Adrenal gland (tissue), 12 donors: Measurements from ENCODE around the gene GATC. TPM values are rescaled to one million over a fixed set of nuclear protein-coding genes. Genes with fewer than 3 reads are reported as not detected.

ENCODE experiments used
- DNase-seq, 7 donors: peaks; one replicate each; pipeline ENCODE4 v3.0.0-alpha.2; 2019 to 2020
- H3K27ac ChIP-seq, 5 donors: fragments of 200-600 bp; sonication (generic) in 4 of 5; 1 replicate in 3 of 5; 2 replicates in 2 of 5; pipeline versions ENCODE4 v1.5.1 to v1.8.0; 2016 to 2020; ENCODE audit warnings: mild to moderate bottlenecking in 1 of 5
- H3K27me3 ChIP-seq: fragments of 200-600 bp; 2 replicates; pipeline ENCODE4 v1.8.0; 2021
- H3K36me3 ChIP-seq, 2 donors: fragments of 200-600 bp; replicated peaks in 1 of 2; 1 replicate in 1 of 2; 2 replicates in 1 of 2; pipeline versions ENCODE4 v1.5.1 to v1.8.0; 2018 to 2022
- H3K4me1 ChIP-seq, 2 donors: fragments of 200-600 bp; replicated peaks in 1 of 2; 1 replicate in 1 of 2; 2 replicates in 1 of 2; pipeline versions ENCODE4 v1.5.1 to v1.8.0; 2018 to 2021
- H3K4me3 ChIP-seq, 4 donors: fragments of 200-600 bp; sonication (generic) in 3 of 4; one replicate each; pipeline ENCODE4 v1.5.1; 2016 to 2018
- H3K9me3 ChIP-seq, 3 donors: fragments of 200-600 bp; sonication (generic) in 1 of 3; replicated peaks in 1 of 3; 1 replicate in 2 of 3; 2 replicates in 1 of 3; pipeline versions ENCODE4 v1.5.1 to v1.8.0; 2016 to 2021
- POLR2A ChIP-seq, 2 donors: fragments of 450-650 bp; IDR thresholded peaks; one replicate each; pipeline ENCODE4 v1.6.1; 2017; ENCODE audit warnings: antibody characterized with exemption in 2 of 2, mild to moderate bottlenecking in 2 of 2, moderate library complexity in 1 of 2
- WGBS, 4 donors: extraction: QIAGEN DNeasy Blood & Tissue Kit in 2 of 4; methylation state at CpG; one replicate each; pipeline versions ENCODE4 v1.1.5 to v1.1.7; 2013 to 2017; 5-methylcytosine and 5-hydroxymethylcytosine counted together
- intact Hi-C, 2 donors: fragments of 100-400 bp; cut with DNase I; formaldehyde crosslinking; loops; one replicate each; pipeline versions ENCODE4 v1.14.1 to v1.15.0; 2022 to 2023
- polyA plus RNA-seq, 3 donors: library from polyadenylated mRNA; stranded (reverse); fragments of 200-250 nt in 2 of 3; fragments of 350-450 nt in 1 of 3; fragmentation: Illumina TruSeq in 1 of 3; extraction: RNeasy Lipid Tissue Mini Kit (QIAGEN cat#74804) in 1 of 3; gene quantifications; one replicate each; pipeline ENCODE4 v1.2.3, GENCODE V29; 2013 to 2014
- total RNA-seq, 9 donors: library from RNA; depleted of rRNA in 4 of 9; stranded (reverse); fragments of >200 nt in 4 of 9; fragments of 120-200 nt in 1 of 9; fragmentation: NEBNext Ultra II Directional in 1 of 9; extraction: Animal tissue kit (Norgen Biotek cat#: 25700) in 1 of 9; gene quantifications; one replicate each; pipeline versions ENCODE4 v1.1.0 to v1.2.4, GENCODE V29; 2013 to 2023
- TF ChIP-seq, protein P1 (sequence below), 6 experiments: fragments of 450-650 bp in 4 of 6; fragments of 200-600 bp in 2 of 6; sonication (generic) in 1 of 6; IDR thresholded peaks; 1 replicate in 5 of 6; 2 replicates in 1 of 6; pipeline versions ENCODE4 v1.5.1 to v1.8.0; 2016 to 2021; ENCODE audit warnings: antibody characterized with exemption in 6 of 6, mild to moderate bottlenecking in 2 of 6, moderate library complexity in 1 of 6
- donor health status: healthy with polysubstance abuse.
- donor health status: Bipolar disorder and iron deficiency.
- donor health status: DM: yes; HTN: yes; CAD: no.
- donor health status: DM: no; HTN: no; CAD: no.
- donor health status: DM: no; HTN: no; CAD: no.
- donor health status: DM: yes; HTN: yes; CAD: no.

The GATC gene
- total and polyA plus RNA-seq, 12 donors: 9.0 to 43.6 (median 30.2) TPM

GRCh38 chr12:120406553-120406952, 39.7 kb upstream of the GATC start:
- 92 to 100% (median 98%) methylated on average over 3 of the region's 3 CpGs for WGBS, 4 donors
- no peak overlapping the region for H3K27ac ChIP-seq
- no peak for DNase-seq
- intact Hi-C loops: no loop called here
- TF ChIP-seq POLR2A (IDR thresholded peaks at IDR 0.05): no peak
- TF ChIP-seq, protein P1, sequence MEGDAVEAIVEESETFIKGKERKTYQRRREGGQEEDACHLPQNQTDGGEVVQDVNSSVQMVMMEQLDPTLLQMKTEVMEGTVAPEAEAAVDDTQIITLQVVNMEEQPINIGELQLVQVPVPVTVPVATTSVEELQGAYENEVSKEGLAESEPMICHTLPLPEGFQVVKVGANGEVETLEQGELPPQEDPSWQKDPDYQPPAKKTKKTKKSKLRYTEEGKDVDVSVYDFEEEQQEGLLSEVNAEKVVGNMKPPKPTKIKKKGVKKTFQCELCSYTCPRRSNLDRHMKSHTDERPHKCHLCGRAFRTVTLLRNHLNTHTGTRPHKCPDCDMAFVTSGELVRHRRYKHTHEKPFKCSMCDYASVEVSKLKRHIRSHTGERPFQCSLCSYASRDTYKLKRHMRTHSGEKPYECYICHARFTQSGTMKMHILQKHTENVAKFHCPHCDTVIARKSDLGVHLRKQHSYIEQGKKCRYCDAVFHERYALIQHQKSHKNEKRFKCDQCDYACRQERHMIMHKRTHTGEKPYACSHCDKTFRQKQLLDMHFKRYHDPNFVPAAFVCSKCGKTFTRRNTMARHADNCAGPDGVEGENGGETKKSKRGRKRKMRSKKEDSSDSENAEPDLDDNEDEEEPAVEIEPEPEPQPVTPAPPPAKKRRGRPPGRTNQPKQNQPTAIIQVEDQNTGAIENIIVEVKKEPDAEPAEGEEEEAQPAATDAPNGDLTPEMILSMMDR (IDR thresholded peaks at IDR 0.05): no peak
- no peaks in the 10 kb centered on the region for H3K27me3 ChIP-seq
- H3K4me1 ChIP-seq: no peaks in the 10 kb centered on the region
- no peaks in the 10 kb centered on the region for H3K9me3 ChIP-seq
- no peaks in the 10 kb centered on the region for H3K36me3 ChIP-seq
- H3K4me3 ChIP-seq: no peak overlapping the region

DNA sequence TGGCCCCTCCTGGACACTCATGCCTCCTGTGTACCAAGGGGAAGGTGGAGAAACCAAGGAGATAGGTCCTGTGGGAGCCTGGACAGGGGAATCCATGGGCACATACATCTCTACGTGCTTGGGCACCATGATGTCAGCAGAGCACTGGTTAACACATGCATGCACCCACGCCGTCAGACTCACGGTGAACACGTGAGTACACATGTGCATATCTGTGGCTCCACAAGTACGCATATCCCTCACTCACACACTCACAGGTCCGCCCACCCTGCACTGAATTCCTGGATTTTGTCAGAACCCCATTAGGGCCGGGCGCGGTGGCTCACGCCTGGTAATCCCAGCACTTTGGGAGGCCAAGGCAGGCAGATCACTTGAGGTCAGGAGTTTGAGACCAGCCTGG, 37.5 kb upstream of the GATC start:
- TF ChIP-seq, protein P1 (IDR thresholded peaks at IDR 0.05): no peak
- TF ChIP-seq POLR2A (IDR thresholded peaks at IDR 0.05): no peak
- Histone ChIP-seq H3K27me3 (no peaks in the 10 kb centered on the region), H3K36me3 (no peaks in the 10 kb centered on the region), H3K4me3 (no peak overlapping the region), H3K4me1 (peaks cover 2 to 4% of the 10 kb centered on the region in 2 donors), H3K9me3 (no peaks in the 10 kb centered on the region), H3K27ac (no peak overlapping the region)
- intact Hi-C loops: no loop called here
- DNase-seq: no peak
- 93 to 97% (median 95%) methylated on average over 5 to 11 of the region's 11 CpGs for WGBS, 4 donors

GRCh38 chr12:120412421-120412820, 33.8 kb upstream of the GATC start:
- 78 to 87% (median 84%) methylated on average over 7 of the region's 7 CpGs for WGBS, 4 donors
- Histone ChIP-seq H3K4me3 (no peak overlapping the region), H3K27ac (no peak overlapping the region), H3K36me3 (no peaks in the 10 kb centered on the region), H3K9me3 (no peaks in the 10 kb centered on the region), H3K4me1 (peaks cover 5 to 7% of the 10 kb centered on the region in 2 donors), H3K27me3 (no peaks in the 10 kb centered on the region)
- TF ChIP-seq, protein P1 (IDR thresholded peaks at IDR 0.05): no peak
- intact Hi-C loops: no loop called here
- DNase-seq: no peak

- TF ChIP-seq, protein P1 (IDR thresholded peaks at IDR 0.05): no peak
- TF ChIP-seq POLR2A (IDR thresholded peaks at IDR 0.05): no peak
- Histone ChIP-seq H3K36me3 (no peaks in the 10 kb centered on the region), H3K9me3 (no peaks in the 10 kb centered on the region), H3K4me3 (no peak overlapping the region), H3K27ac (peak overlapping the region in 2 of 5 donors; percentile 19 to 73), H3K4me1 (peaks cover 5 to 7% of the 10 kb centered on the region in 2 donors), H3K27me3 (no peaks in the 10 kb centered on the region)
- DNase-seq: peak; percentile 30 to 68 (median 62)
- WGBS, 4 donors: 31 to 41% (median 36%) methylated on average over 4 to 13 of the region's 13 CpGs
- intact Hi-C loops: no loop called here
These were observed 32.1 kb upstream of the GATC start for GRCh38 chr12:120413901-120414695.
